ENCODE data around the gene MPEG1. TPM values are rescaled to one million over a fixed set of nuclear protein-coding genes. Genes with fewer than 3 reads are reported as not detected.

MPEG1 gene
- total RNA-seq, 1 donor from 2014 or later: 11.0 TPM

GRCh38 chr11:59183771-59184170, 29.0 kb downstream of the MPEG1 start:
- peaks cover 0 to 5% (median 0%) of the 10 kb centered on the region in 3 donors for H3K36me3 ChIP-seq (ENCODE audit: control insufficient read depth in 3 of 3, insufficient read depth in 3 of 3, low read length in 3 of 3)
- H3K27me3 ChIP-seq (ENCODE audit: control insufficient read depth in 3 of 3, insufficient read depth in 3 of 3, low read length in 3 of 3): peaks cover 0 to 14% (median 5%) of the 10 kb centered on the region in 3 donors
- H3K27ac ChIP-seq (ENCODE audit: low read depth, low read length): no peak overlapping the region
- H3K9me3 ChIP-seq (ENCODE audit: control insufficient read depth in 3 of 3, low read length in 3 of 3): no peaks in the 10 kb centered on the region
- H3K4me3 ChIP-seq (ENCODE audit: low read length in 3 of 3): no peak overlapping the region
- H3K4me1 ChIP-seq (ENCODE audit: control insufficient read depth in 3 of 3, insufficient read depth in 3 of 3, low read length in 3 of 3): peaks cover 4 to 10% (median 9%) of the 10 kb centered on the region in 3 donors
- H3K9ac ChIP-seq (ENCODE audit: low read depth in 1 of 3, low read length in 3 of 3): no peak overlapping the region

GRCh38 chr11:59182457-59183151, 30.1 kb downstream of the MPEG1 start:
- no peak overlapping the region for H3K4me3 ChIP-seq (ENCODE audit: low read length in 3 of 3)
- H3K4me1 ChIP-seq (ENCODE audit: control insufficient read depth in 3 of 3, insufficient read depth in 3 of 3, low read length in 3 of 3): peaks cover 2 to 10% (median 9%) of the 10 kb centered on the region in 3 donors
- H3K9ac ChIP-seq (ENCODE audit: low read depth in 1 of 3, low read length in 3 of 3): no peak overlapping the region
- peaks cover 0 to 5% (median 0%) of the 10 kb centered on the region in 3 donors for H3K36me3 ChIP-seq (ENCODE audit: control insufficient read depth in 3 of 3, insufficient read depth in 3 of 3, low read length in 3 of 3)
- H3K27ac ChIP-seq (ENCODE audit: low read depth, low read length): no peak overlapping the region
- peaks cover 0 to 11% (median 5%) of the 10 kb centered on the region in 3 donors for H3K27me3 ChIP-seq (ENCODE audit: control insufficient read depth in 3 of 3, insufficient read depth in 3 of 3, low read length in 3 of 3)
- no peaks in the 10 kb centered on the region for H3K9me3 ChIP-seq (ENCODE audit: control insufficient read depth in 3 of 3, low read length in 3 of 3)

GRCh38 chr11:59181746-59182456, 30.8 kb downstream of the MPEG1 start:
- H3K27me3 ChIP-seq (ENCODE audit: control insufficient read depth in 3 of 3, insufficient read depth in 3 of 3, low read length in 3 of 3): peaks cover 0 to 5% (median 0%) of the 10 kb centered on the region in 3 donors
- peaks cover 1 to 10% (median 3%) of the 10 kb centered on the region in 3 donors for H3K4me1 ChIP-seq (ENCODE audit: control insufficient read depth in 3 of 3, insufficient read depth in 3 of 3, low read length in 3 of 3)
- H3K27ac ChIP-seq (ENCODE audit: low read depth, low read length): no peak overlapping the region
- H3K36me3 ChIP-seq (ENCODE audit: control insufficient read depth in 3 of 3, insufficient read depth in 3 of 3, low read length in 3 of 3): peaks cover 0 to 5% (median 0%) of the 10 kb centered on the region in 3 donors
- no peak overlapping the region for H3K9ac ChIP-seq (ENCODE audit: low read depth in 1 of 3, low read length in 3 of 3)
- no peak overlapping the region for H3K4me3 ChIP-seq (ENCODE audit: low read length in 3 of 3)
- no peaks in the 10 kb centered on the region for H3K9me3 ChIP-seq (ENCODE audit: control insufficient read depth in 3 of 3, low read length in 3 of 3)

GRCh38 chr11:59180907-59181306, 31.8 kb downstream of the MPEG1 start:
- Histone ChIP-seq H3K4me1 (ENCODE audit: control insufficient read depth in 3 of 3, insufficient read depth in 3 of 3, low read length in 3 of 3) (peaks cover 0 to 10% (median 0%) of the 10 kb centered on the region in 3 donors), H3K27ac (ENCODE audit: low read depth, low read length) (no peak overlapping the region), H3K27me3 (ENCODE audit: control insufficient read depth in 3 of 3, insufficient read depth in 3 of 3, low read length in 3 of 3) (peaks cover 0 to 2% (median 0%) of the 10 kb centered on the region in 3 donors), H3K9ac (ENCODE audit: low read depth in 1 of 3, low read length in 3 of 3) (no peak overlapping the region), H3K9me3 (ENCODE audit: control insufficient read depth in 3 of 3, low read length in 3 of 3) (no peaks in the 10 kb centered on the region), H3K4me3 (ENCODE audit: low read length in 3 of 3) (no peak overlapping the region), H3K36me3 (ENCODE audit: control insufficient read depth in 3 of 3, insufficient read depth in 3 of 3, low read length in 3 of 3) (peaks cover 0 to 5% (median 0%) of the 10 kb centered on the region in 3 donors)

GRCh38 chr11:59180168-59180776, 32.5 kb downstream of the MPEG1 start:
- Histone ChIP-seq H3K27ac (ENCODE audit: low read depth, low read length) (no peak overlapping the region), H3K9me3 (ENCODE audit: control insufficient read depth in 3 of 3, low read length in 3 of 3) (no peaks in the 10 kb centered on the region), H3K4me1 (ENCODE audit: control insufficient read depth in 3 of 3, insufficient read depth in 3 of 3, low read length in 3 of 3) (peaks cover 0 to 6% (median 0%) of the 10 kb centered on the region in 3 donors), H3K9ac (ENCODE audit: low read depth in 1 of 3, low read length in 3 of 3) (no peak overlapping the region), H3K4me3 (ENCODE audit: low read length in 3 of 3) (no peak overlapping the region), H3K36me3 (ENCODE audit: control insufficient read depth in 3 of 3, insufficient read depth in 3 of 3, low read length in 3 of 3) (peaks cover 0 to 5% (median 0%) of the 10 kb centered on the region in 3 donors), H3K27me3 (ENCODE audit: control insufficient read depth in 3 of 3, insufficient read depth in 3 of 3, low read length in 3 of 3) (peaks cover 0 to 2% (median 0%) of the 10 kb centered on the region in 3 donors)

- no peak overlapping the region for H3K27ac ChIP-seq (ENCODE audit: low read depth, low read length)
These were observed 33.6 kb downstream of the MPEG1 start for GRCh38 chr11:59179121-59179520.

GRCh38 chr11:59178402-59178801, 34.3 kb downstream of the MPEG1 start:
- H3K27me3 ChIP-seq (ENCODE audit: control insufficient read depth in 3 of 3, insufficient read depth in 3 of 3, low read length in 3 of 3): peaks cover 0 to under 1% (median under 1%) of the 10 kb centered on the region in 3 donors
- H3K9ac ChIP-seq (ENCODE audit: low read depth in 1 of 3, low read length in 3 of 3): no peak overlapping the region
- H3K36me3 ChIP-seq (ENCODE audit: control insufficient read depth in 3 of 3, insufficient read depth in 3 of 3, low read length in 3 of 3): peaks cover 0 to 5% (median 0%) of the 10 kb centered on the region in 3 donors
- no peak overlapping the region for H3K4me3 ChIP-seq (ENCODE audit: low read length in 3 of 3)
- H3K27ac ChIP-seq (ENCODE audit: low read depth, low read length): no peak overlapping the region
- H3K4me1 ChIP-seq (ENCODE audit: control insufficient read depth in 3 of 3, insufficient read depth in 3 of 3, low read length in 3 of 3): peaks cover 0 to 4% (median 2%) of the 10 kb centered on the region in 3 donors
- no peaks in the 10 kb centered on the region for H3K9me3 ChIP-seq (ENCODE audit: control insufficient read depth in 3 of 3, low read length in 3 of 3)

More at GRCh38 chr11:59179121-59179520, 33.6 kb downstream of the MPEG1 start:
- Histone ChIP-seq H3K36me3 (ENCODE audit: control insufficient read depth in 3 of 3, insufficient read depth in 3 of 3, low read length in 3 of 3) (peaks cover 0 to 5% (median 0%) of the 10 kb centered on the region in 3 donors), H3K9ac (ENCODE audit: low read depth in 1 of 3, low read length in 3 of 3) (no peak overlapping the region), H3K9me3 (ENCODE audit: control insufficient read depth in 3 of 3, low read length in 3 of 3) (no peaks in the 10 kb centered on the region), H3K4me1 (ENCODE audit: control insufficient read depth in 3 of 3, insufficient read depth in 3 of 3, low read length in 3 of 3) (peaks cover 0 to 6% (median 0%) of the 10 kb centered on the region in 3 donors), H3K27me3 (ENCODE audit: control insufficient read depth in 3 of 3, insufficient read depth in 3 of 3, low read length in 3 of 3) (no peaks in the 10 kb centered on the region), H3K4me3 (ENCODE audit: low read length in 3 of 3) (no peak overlapping the region)

GRCh38 chr11:59176330-59176729, 36.4 kb downstream of the MPEG1 start:
- Histone ChIP-seq H3K27me3 (ENCODE audit: control insufficient read depth in 3 of 3, insufficient read depth in 3 of 3, low read length in 3 of 3) (peaks cover 6 to 11% (median 9%) of the 10 kb centered on the region in 3 donors), H3K36me3 (ENCODE audit: control insufficient read depth in 3 of 3, insufficient read depth in 3 of 3, low read length in 3 of 3) (no peaks in the 10 kb centered on the region), H3K9me3 (ENCODE audit: control insufficient read depth in 3 of 3, low read length in 3 of 3) (no peaks in the 10 kb centered on the region), H3K4me3 (ENCODE audit: low read length in 3 of 3) (no peak overlapping the region), H3K9ac (ENCODE audit: low read depth in 1 of 3, low read length in 3 of 3) (no peak overlapping the region), H3K27ac (ENCODE audit: low read depth, low read length) (no peak overlapping the region), H3K4me1 (ENCODE audit: control insufficient read depth in 3 of 3, insufficient read depth in 3 of 3, low read length in 3 of 3) (peaks cover 7 to 17% (median 11%) of the 10 kb centered on the region in 3 donors)

GRCh38 chr11:59175091-59175501, 37.6 kb downstream of the MPEG1 start:
- Histone ChIP-seq H3K4me1 (ENCODE audit: control insufficient read depth in 3 of 3, insufficient read depth in 3 of 3, low read length in 3 of 3) (peaks cover 7 to 17% (median 12%) of the 10 kb centered on the region in 3 donors), H3K36me3 (ENCODE audit: control insufficient read depth in 3 of 3, insufficient read depth in 3 of 3, low read length in 3 of 3) (no peaks in the 10 kb centered on the region), H3K27me3 (ENCODE audit: control insufficient read depth in 3 of 3, insufficient read depth in 3 of 3, low read length in 3 of 3) (peaks cover 6 to 11% (median 9%) of the 10 kb centered on the region in 3 donors), H3K4me3 (ENCODE audit: low read length in 3 of 3) (no peak overlapping the region), H3K9ac (ENCODE audit: low read depth in 1 of 3, low read length in 3 of 3) (no peak overlapping the region), H3K27ac (ENCODE audit: low read depth, low read length) (no peak overlapping the region), H3K9me3 (ENCODE audit: control insufficient read depth in 3 of 3, low read length in 3 of 3) (no peaks in the 10 kb centered on the region)

All from skeletal muscle tissue (tissue), 4 donors.